K562 (cell line): ENCODE data around the gene COX7B. TPM values are rescaled to one million over a fixed set of nuclear protein-coding genes. Genes with fewer than 3 reads are reported as not detected.

ENCODE experiments used
- ATAC-seq: fragments of 200-7000 bp; cut with Tn5 transposase; 3 replicates; pipeline ENCODE4 v1.9.1; 2020; ENCODE audit warnings: moderate library complexity
- BruUV-seq: library from RNA; stranded (reverse); fragments of 400-500 nt; replicated peaks from 2 replicates; lab custom pipeline; 2021; lab: Mats Ljungman, UMichigan
- CTCF ChIA-PET: fragments of 300-600 bp; formaldehyde crosslinking; extraction: SDS; loops from one replicate; lab custom pipeline; 2021; ENCODE audit warnings: low intra/inter-chr PET ratio; lab: Yijun Ruan, JAX
- POLR2A ChIA-PET: fragments of 300-600, 350-650 bp; sonication (Branson Sonifier 250); formaldehyde crosslinking; extraction: SDS; loops from one replicate; lab custom pipeline; 2021; ENCODE audit warnings: antibody characterized with exemption, inconsistent platforms; lab: Yijun Ruan, JAX
- DNase-seq, 4 experiments: peaks; one replicate each; pipeline versions ENCODE4 v3.0.0 to v3.0.0-alpha.2; 2011 to 2018; ENCODE audit warnings: low spot score in 3 of 4, mixed read lengths in 3 of 4; ENCODE audit errors: extremely low read depth in 1 of 4
- FAIRE-seq: peaks from 2 replicates; lab custom pipeline; 2011; peaks lifted over from hg19 to GRCh38; lab: Jason Lieb, UNC
- H2AFZ ChIP-seq: 2 replicates; pipeline ENCODE4 v1.6.0; 2011; ENCODE audit warnings: low read depth, low read length, control low read depth, inconsistent platforms
- H3K27ac ChIP-seq: fragments of 200-600 bp; 3 replicates; pipeline ENCODE4 v1.8.0; 2011; ENCODE audit warnings: low read depth, mild to moderate bottlenecking, control low read depth, inconsistent platforms, low read length, moderate library complexity, mixed read lengths; ENCODE audit errors: extremely low read depth
- H3K27me3 ChIP-seq, 2 experiments: fragments of 300-600 bp in 1 of 2; 2 replicates in 1 of 2; 3 replicates in 1 of 2; pipeline versions ENCODE4 v1.6.0 to v1.8.0; 2011; ENCODE audit warnings: inconsistent platforms in 2 of 2, low read length in 2 of 2, mild to moderate bottlenecking in 1 of 2, mixed read lengths in 1 of 2, moderate library complexity in 1 of 2; ENCODE audit not compliant: control insufficient read depth in 2 of 2, insufficient read depth in 2 of 2
- H3K36me3 ChIP-seq: fragments of 300-600 bp; 3 replicates; pipeline ENCODE4 v1.8.0; 2011; ENCODE audit warnings: mild to moderate bottlenecking, low read length, inconsistent platforms; ENCODE audit not compliant: control insufficient read depth, insufficient read depth
- H3K4me1 ChIP-seq, 2 experiments: fragments of 200-600 bp in 1 of 2; replicated peaks in 1 of 2; 2 replicates in 1 of 2; 3 replicates in 1 of 2; pipeline versions ENCODE4 v1.5.1 to v1.8.0; 2011; ENCODE audit warnings: inconsistent platforms in 2 of 2, low read length in 2 of 2, mild to moderate bottlenecking in 1 of 2, mixed read lengths in 1 of 2, moderate library complexity in 1 of 2; ENCODE audit not compliant: control insufficient read depth in 2 of 2, insufficient read depth in 2 of 2
- H3K4me2 ChIP-seq: 2 replicates; pipeline ENCODE4 v1.6.1; 2011; ENCODE audit warnings: low read length, control low read depth, inconsistent platforms, mixed read lengths; ENCODE audit not compliant: insufficient read depth
- H3K4me3 ChIP-seq: fragments of 200-600 bp; sonication (generic), shearing (Covaris generic); 2 replicates; pipeline ENCODE4 v1.5.1; 2016; ENCODE audit warnings: control low read depth, inconsistent platforms
- H3K79me2 ChIP-seq: fragments of 200-600 bp; 3 replicates; pipeline ENCODE4 v1.8.0; 2011; ENCODE audit warnings: low read length, inconsistent platforms; ENCODE audit not compliant: control insufficient read depth, insufficient read depth
- H3K9ac ChIP-seq, 2 experiments: 2 replicates each; pipeline versions ENCODE4 v1.6.0 to v1.6.1; 2011; ENCODE audit warnings: low read depth in 2 of 2, low read length in 2 of 2, control low read depth in 1 of 2, inconsistent platforms in 1 of 2, mild to moderate bottlenecking in 1 of 2, mixed read lengths in 1 of 2; ENCODE audit not compliant: insufficient read depth in 1 of 2
- H3K9me1 ChIP-seq: one replicate; pipeline ENCODE4 v1.6.0; 2011; ENCODE audit warnings: inconsistent platforms, mild to moderate bottlenecking, low read length, moderate library complexity; ENCODE audit not compliant: control insufficient read depth, insufficient read depth
- H3K9me3 ChIP-seq: replicated peaks from 2 replicates; pipeline ENCODE4 v1.5.1; 2011; ENCODE audit warnings: low read depth, low read length, inconsistent platforms; ENCODE audit not compliant: control insufficient read depth, insufficient read depth
- H4K20me1 ChIP-seq: replicated peaks from 2 replicates; pipeline ENCODE4 v1.6.1; 2011; ENCODE audit warnings: low read length, inconsistent platforms, mixed read lengths; ENCODE audit not compliant: control insufficient read depth, insufficient read depth
- MAFF ChIP-seq: IDR thresholded peaks from 2 replicates; pipeline ENCODE4 v1.6.1; 2012; ENCODE audit warnings: low read length, improper control_type of control experiment
- MCM2 ChIP-seq: fragments of 450-650 bp; IDR thresholded peaks from 2 replicates; pipeline ENCODE4 v1.6.1; 2017; ENCODE audit warnings: low read depth, mild to moderate bottlenecking
- NFE2 ChIP-seq: IDR thresholded peaks from 2 replicates; pipeline ENCODE4 v1.6.1; 2014; ENCODE audit warnings: antibody characterized with exemption, low read depth
- RBM25 ChIP-seq: fragments of 200-400 bp; formaldehyde crosslinking; IDR thresholded peaks from 2 replicates; pipeline ENCODE4 v1.6.1; 2018; ENCODE audit warnings: low read length, low read depth, moderate library complexity; ENCODE audit not compliant: severe bottlenecking
- TAF1 ChIP-seq: IDR thresholded peaks from 2 replicates; pipeline ENCODE4 v1.6.1; 2011; ENCODE audit warnings: mild to moderate bottlenecking, low read length, moderate library complexity; ENCODE audit not compliant: insufficient read depth, control insufficient read depth, severe bottlenecking; ENCODE audit errors: extremely low read depth
- TBL1XR1 ChIP-seq, 2 experiments: IDR thresholded peaks; 2 replicates each; pipeline ENCODE4 v1.6.1; 2012; ENCODE audit warnings: improper control_type of control experiment in 2 of 2, low read length in 2 of 2, mild to moderate bottlenecking in 1 of 2
- TEAD1 ChIP-seq, 2 experiments: fragments of 450-650 bp in 1 of 2; sonication (generic) in 1 of 2; formaldehyde crosslinking; IDR thresholded peaks; 2 replicates each; pipeline versions ENCODE4 v1.4.0 to v1.8.0; 2020 to 2022; ENCODE audit warnings: mild to moderate bottlenecking in 2 of 2, missing genetic modification reagents in 1 of 2
- TRIM24 ChIP-seq, 2 experiments: fragments of 450-650 bp; IDR thresholded peaks; 2 replicates each; pipeline ENCODE4 v1.6.1; 2016
- ZNF124 ChIP-seq: sonication (generic); formaldehyde crosslinking; IDR thresholded peaks from 2 replicates; pipeline ENCODE4 v1.8.1; 2022; ENCODE audit warnings: missing genetic modification reagents
- ZNF174 ChIP-seq: fragments of 250-450 bp; sonication (Bioruptor Pico); IDR thresholded peaks from 2 replicates; pipeline ENCODE4 v1.4.0; 2020; ENCODE audit warnings: mild to moderate bottlenecking
- WGBS: fragments of 100-300 bp; shearing (Covaris generic); methylation state at CpG from one replicate; pipeline ENCODE4 v1.1.6; 2016; ENCODE audit warnings: low coverage, mixed read lengths; ENCODE audit not compliant: insufficient coverage; ENCODE audit errors: missing lambda C conversion rate; 5-methylcytosine and 5-hydroxymethylcytosine counted together
- in situ Hi-C: fragments of 300-500 bp; cut with MboI; formaldehyde crosslinking; loops from 4 replicates; pipeline ENCODE4 v1.15.0; 2018; ENCODE audit warnings: inconsistent platforms, mixed read lengths
- intact Hi-C: fragments of 100-400 bp; cut with micrococcal nuclease; formaldehyde crosslinking; loops from 2 replicates; pipeline ENCODE4 v1.14.2; 2022
- polyA plus RNA-seq, 8 experiments: library from polyadenylated mRNA; depleted of rRNA in 4 of 8; stranded (reverse) in 5 of 8; unstranded in 3 of 8; fragments of >200 nt; fragmentation: Nextera tagmentation in 2 of 8; fragmentation: Illumina TruSeq in 1 of 8; extraction: Ambion mirVana in 2 of 8; extraction: Trizol in 1 of 8; gene quantifications; 2 replicates each; pipeline versions ENCODE4 v1.2.1 to v1.2.3, GENCODE V29; 2011 to 2014; ENCODE audit warnings: inconsistent platforms in 1 of 8, missing spikeins in 1 of 8
- total RNA-seq, 7 experiments: library from RNA; depleted of rRNA in 6 of 7; stranded (reverse); fragments of >200 nt in 6 of 7; fragmentation: Illumina TruSeq in 2 of 7; extraction: Trizol in 2 of 7; gene quantifications; 2 replicates each; pipeline versions ENCODE4 v1.2.1 to v1.2.3, GENCODE V29; 2011 to 2021; ENCODE audit warnings: low replicate concordance in 1 of 7
- TF ChIP-seq, protein P1 (sequence below): fragments of 200-800 bp; sonication (Bioruptor generic); IDR thresholded peaks from 2 replicates; pipeline ENCODE4 v1.6.1; 2016; ENCODE audit warnings: missing genetic modification characterization, missing compliant biosample characterization
- TF ChIP-seq, protein P2 (sequence below): IDR thresholded peaks from 2 replicates; pipeline ENCODE4 v1.6.1; 2011; ENCODE audit warnings: borderline replicate concordance, low read depth, mild to moderate bottlenecking, moderate library complexity, low read length; ENCODE audit not compliant: insufficient read depth, poor library complexity, severe bottlenecking

COX7B gene
- total and polyA plus RNA-seq, 9 of the 15 experiments (the other 6 are each of a cell fraction or from before 2014, with no cell fraction given): 549 to 2,891 (median 1,307) TPM

DNA sequence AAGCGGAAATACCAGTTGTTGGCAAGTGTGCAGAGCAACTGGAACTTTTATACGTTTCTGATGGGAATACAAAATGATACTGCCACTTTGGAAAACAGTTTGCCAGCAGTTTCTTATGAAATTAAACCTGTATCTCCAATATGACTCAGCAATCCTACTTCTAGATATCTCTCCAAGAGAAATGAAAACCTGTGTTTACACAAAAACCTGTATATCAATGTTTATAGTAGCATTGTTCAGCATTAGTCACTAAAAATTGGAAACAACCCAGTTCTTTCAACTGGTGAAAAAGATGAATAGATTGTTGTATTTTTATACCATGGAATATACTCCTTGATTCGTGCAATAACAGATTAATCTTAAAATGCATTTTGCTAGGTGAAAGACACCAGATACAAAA is 38.0 kb downstream of the COX7B start:
- ChIA-PET POLR2A (no interaction called here), CTCF (no interaction called here)
- Histone ChIP-seq H3K27ac (peak overlapping the region; percentile 63; the same call in 2 of the 3 replicates), H3K9ac (no peak overlapping the region), H3K4me1 (peaks cover 0 to 6% of the 10 kb centered on the region in 2 experiments; a peak in 2 of 5 replicates), H3K27me3 (no peaks in the 10 kb centered on the region), H3K79me2 (peaks cover 90% of the 10 kb centered on the region), H3K9me1 (no peaks in the 10 kb centered on the region), H4K20me1 (no peaks in the 10 kb centered on the region), H3K9me3 (no peaks in the 10 kb centered on the region), H3K4me3 (no peak overlapping the region), H3K36me3 (peaks cover 3% of the 10 kb centered on the region; the same call in 1 of the 3 replicates), H3K4me2 (no peak overlapping the region; the same call in 1 of the 2 replicates), H2AFZ (no peak overlapping the region)
- 6% methylated on average over 3 of the region's 3 CpGs for WGBS
- no TSS peak for BruUV-seq
- no peak for ATAC-seq
- FAIRE-seq: peak; percentile 55
- in situ Hi-C loops: no loop called here
- intact Hi-C loops: loop anchor here (2.0 kb wide), 1 partner anchor 20 kb away; no protein-coding TSS in a partner anchor
- DNase-seq: no peak
- TF ChIP-seq, protein P1, sequence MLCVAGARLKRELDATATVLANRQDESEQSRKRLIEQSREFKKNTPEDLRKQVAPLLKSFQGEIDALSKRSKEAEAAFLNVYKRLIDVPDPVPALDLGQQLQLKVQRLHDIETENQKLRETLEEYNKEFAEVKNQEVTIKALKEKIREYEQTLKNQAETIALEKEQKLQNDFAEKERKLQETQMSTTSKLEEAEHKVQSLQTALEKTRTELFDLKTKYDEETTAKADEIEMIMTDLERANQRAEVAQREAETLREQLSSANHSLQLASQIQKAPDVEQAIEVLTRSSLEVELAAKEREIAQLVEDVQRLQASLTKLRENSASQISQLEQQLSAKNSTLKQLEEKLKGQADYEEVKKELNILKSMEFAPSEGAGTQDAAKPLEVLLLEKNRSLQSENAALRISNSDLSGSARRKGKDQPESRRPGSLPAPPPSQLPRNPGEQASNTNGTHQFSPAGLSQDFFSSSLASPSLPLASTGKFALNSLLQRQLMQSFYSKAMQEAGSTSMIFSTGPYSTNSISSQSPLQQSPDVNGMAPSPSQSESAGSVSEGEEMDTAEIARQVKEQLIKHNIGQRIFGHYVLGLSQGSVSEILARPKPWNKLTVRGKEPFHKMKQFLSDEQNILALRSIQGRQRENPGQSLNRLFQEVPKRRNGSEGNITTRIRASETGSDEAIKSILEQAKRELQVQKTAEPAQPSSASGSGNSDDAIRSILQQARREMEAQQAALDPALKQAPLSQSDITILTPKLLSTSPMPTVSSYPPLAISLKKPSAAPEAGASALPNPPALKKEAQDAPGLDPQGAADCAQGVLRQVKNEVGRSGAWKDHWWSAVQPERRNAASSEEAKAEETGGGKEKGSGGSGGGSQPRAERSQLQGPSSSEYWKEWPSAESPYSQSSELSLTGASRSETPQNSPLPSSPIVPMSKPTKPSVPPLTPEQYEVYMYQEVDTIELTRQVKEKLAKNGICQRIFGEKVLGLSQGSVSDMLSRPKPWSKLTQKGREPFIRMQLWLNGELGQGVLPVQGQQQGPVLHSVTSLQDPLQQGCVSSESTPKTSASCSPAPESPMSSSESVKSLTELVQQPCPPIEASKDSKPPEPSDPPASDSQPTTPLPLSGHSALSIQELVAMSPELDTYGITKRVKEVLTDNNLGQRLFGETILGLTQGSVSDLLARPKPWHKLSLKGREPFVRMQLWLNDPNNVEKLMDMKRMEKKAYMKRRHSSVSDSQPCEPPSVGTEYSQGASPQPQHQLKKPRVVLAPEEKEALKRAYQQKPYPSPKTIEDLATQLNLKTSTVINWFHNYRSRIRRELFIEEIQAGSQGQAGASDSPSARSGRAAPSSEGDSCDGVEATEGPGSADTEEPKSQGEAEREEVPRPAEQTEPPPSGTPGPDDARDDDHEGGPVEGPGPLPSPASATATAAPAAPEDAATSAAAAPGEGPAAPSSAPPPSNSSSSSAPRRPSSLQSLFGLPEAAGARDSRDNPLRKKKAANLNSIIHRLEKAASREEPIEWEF (CRISPR knock-in tag): no peak
- peak; percentile 62 for TF ChIP-seq NFE2
- TF ChIP-seq, protein P2, sequence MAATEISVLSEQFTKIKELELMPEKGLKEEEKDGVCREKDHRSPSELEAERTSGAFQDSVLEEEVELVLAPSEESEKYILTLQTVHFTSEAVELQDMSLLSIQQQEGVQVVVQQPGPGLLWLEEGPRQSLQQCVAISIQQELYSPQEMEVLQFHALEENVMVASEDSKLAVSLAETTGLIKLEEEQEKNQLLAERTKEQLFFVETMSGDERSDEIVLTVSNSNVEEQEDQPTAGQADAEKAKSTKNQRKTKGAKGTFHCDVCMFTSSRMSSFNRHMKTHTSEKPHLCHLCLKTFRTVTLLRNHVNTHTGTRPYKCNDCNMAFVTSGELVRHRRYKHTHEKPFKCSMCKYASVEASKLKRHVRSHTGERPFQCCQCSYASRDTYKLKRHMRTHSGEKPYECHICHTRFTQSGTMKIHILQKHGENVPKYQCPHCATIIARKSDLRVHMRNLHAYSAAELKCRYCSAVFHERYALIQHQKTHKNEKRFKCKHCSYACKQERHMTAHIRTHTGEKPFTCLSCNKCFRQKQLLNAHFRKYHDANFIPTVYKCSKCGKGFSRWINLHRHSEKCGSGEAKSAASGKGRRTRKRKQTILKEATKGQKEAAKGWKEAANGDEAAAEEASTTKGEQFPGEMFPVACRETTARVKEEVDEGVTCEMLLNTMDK: no peak
- TF ChIP-seq TBL1XR1 (IDR thresholded peaks at IDR 0.05; ENCODE audit: low read length in 2 of 2): no peak
- TF ChIP-seq ZNF124: no peak
- TF ChIP-seq TEAD1 (CRISPR knock-in tag; IDR thresholded peaks at IDR 0.05): no peak
- no peak for TF ChIP-seq TAF1
- TF ChIP-seq RBM25: no peak
- peak; percentile 63 for TF ChIP-seq MAFF
- no peak for TF ChIP-seq TRIM24 (IDR thresholded peaks at IDR 0.05)
- no peak for TF ChIP-seq ZNF174
- no peak for TF ChIP-seq MCM2
